Mucosa of rectum (tissue), 2 donors: ENCODE data around the gene BCL3.
"Not testable (repeated sequence)": the region's sequence is repeated elsewhere in the genome, so short reads cannot be mapped to it uniquely, and the experiment has no call there.

Experiments used
- H3K27ac ChIP-seq, 2 donors: one replicate each; pipeline ENCODE4 v1.7.0; 2013; ENCODE audit warnings: inconsistent platforms in 2 of 2, low read depth in 2 of 2, low read length in 2 of 2
- H3K27me3 ChIP-seq, 2 donors: one replicate each; pipeline ENCODE4 v1.7.0; 2013; ENCODE audit warnings: low read length in 2 of 2; ENCODE audit not compliant: control insufficient read depth in 2 of 2, insufficient read depth in 2 of 2
- H3K36me3 ChIP-seq, 2 donors: one replicate each; pipeline ENCODE4 v1.7.0; 2013; ENCODE audit warnings: low read length in 2 of 2; ENCODE audit not compliant: control insufficient read depth in 2 of 2, insufficient read depth in 2 of 2
- H3K4me1 ChIP-seq, 2 donors: one replicate each; pipeline ENCODE4 v1.7.0; 2013; ENCODE audit warnings: low read length in 2 of 2, mild to moderate bottlenecking in 1 of 2; ENCODE audit not compliant: control insufficient read depth in 2 of 2, insufficient read depth in 2 of 2
- H3K4me3 ChIP-seq, 2 donors: one replicate each; pipeline ENCODE4 v1.7.0; 2013; ENCODE audit warnings: low read length in 2 of 2
- H3K9ac ChIP-seq, 2 donors: one replicate each; pipeline ENCODE4 v1.7.0; 2013; ENCODE audit warnings: low read length in 2 of 2, low read depth in 1 of 2, mild to moderate bottlenecking in 1 of 2
- H3K9me3 ChIP-seq, 2 donors: one replicate each; pipeline ENCODE4 v1.7.0; 2013; ENCODE audit warnings: low read length in 2 of 2; ENCODE audit not compliant: control insufficient read depth in 2 of 2
- donor health status: healthy.
- donor health status: Normal muscosa, but diverticular disease.

BCL3 gene

DNA sequence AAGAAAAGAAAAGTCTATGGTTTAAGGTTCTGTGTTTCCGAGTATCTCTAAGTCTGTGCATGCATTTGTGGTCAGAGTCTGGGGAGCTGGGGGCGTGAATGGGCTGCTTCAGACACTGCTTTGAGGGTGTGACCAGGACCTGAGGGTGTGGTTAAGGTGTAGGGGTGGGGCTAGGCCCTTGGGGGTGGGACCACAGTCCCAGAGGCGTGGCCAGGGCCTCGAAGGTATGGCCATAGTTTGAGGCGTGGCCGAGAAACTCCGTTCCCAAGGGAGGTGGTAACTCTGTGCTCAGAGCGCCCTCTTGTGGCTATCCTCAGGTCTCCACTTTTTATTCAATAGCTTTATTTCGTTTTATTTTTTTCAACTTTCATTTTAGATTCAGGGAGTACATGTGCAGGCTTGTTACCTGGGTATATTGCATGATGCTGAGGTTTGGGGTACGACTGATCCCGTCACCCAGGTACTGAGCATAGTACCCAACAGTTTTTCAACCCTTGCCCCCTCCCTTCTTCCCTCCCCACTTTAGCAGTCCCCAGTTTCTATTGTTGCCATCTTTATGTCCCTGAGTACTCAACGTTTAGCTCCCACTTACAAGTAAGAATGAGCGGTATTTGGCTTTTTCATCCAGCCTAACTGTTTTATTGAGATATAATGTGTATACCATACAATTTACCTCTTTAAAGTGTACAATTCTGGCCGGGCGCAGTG, 22.2 kb downstream of the BCL3 start:
- Histone ChIP-seq H3K36me3 (no peaks in the 10 kb centered on the region), H3K9me3 (no peaks in the 10 kb centered on the region), H3K4me1 (peaks cover 13 to 18% of the 10 kb centered on the region in 2 donors), H3K9ac (peak overlapping the region in 1 of 2 donors; percentile 15), H3K4me3 (peak overlapping the region in 1 of 2 donors; percentile 48), H3K27me3 (no peaks in the 10 kb centered on the region), H3K27ac (peak overlapping the region; percentile 9 to 61)

GRCh38 chr19:44772144-44772543, 23.6 kb downstream of the BCL3 start:
- H3K4me3 ChIP-seq, H3K9me3 ChIP-seq, H3K27ac ChIP-seq, H3K36me3 ChIP-seq, H3K9ac ChIP-seq, H3K27me3 ChIP-seq: not testable (repeated sequence)
- H3K4me1 ChIP-seq = peaks cover 20 to 24% of the 10 kb centered on the region in 2 donors

GRCh38 chr19:44772959-44773358, 24.5 kb downstream of the BCL3 start:
- Histone ChIP-seq H3K27me3 (no peaks in the 10 kb centered on the region), H3K9me3 (no peaks in the 10 kb centered on the region), H3K36me3 (no peaks in the 10 kb centered on the region), H3K9ac (no peak overlapping the region), H3K27ac (no peak overlapping the region), H3K4me1 (peaks cover 20 to 24% of the 10 kb centered on the region in 2 donors), H3K4me3 (no peak overlapping the region)

GRCh38 chr19:44775676-44776240, 27.2 kb downstream of the BCL3 start:
- H3K36me3 ChIP-seq = peaks cover 0 to under 1% of the 10 kb centered on the region in 2 donors
- no peaks in the 10 kb centered on the region for H3K9me3 ChIP-seq
- peak overlapping the region in 1 of 2 donors; percentile 27 for H3K9ac ChIP-seq
- H3K4me3 ChIP-seq = peak overlapping the region in 1 of 2 donors; percentile 26
- no peaks in the 10 kb centered on the region for H3K27me3 ChIP-seq
- peak overlapping the region; percentile 90 to 98 for H3K27ac ChIP-seq
- peaks cover 16 to 33% of the 10 kb centered on the region in 2 donors for H3K4me1 ChIP-seq

- no peaks in the 10 kb centered on the region for H3K9me3 ChIP-seq
- H3K36me3 ChIP-seq = peaks cover 0 to 5% of the 10 kb centered on the region in 2 donors
- H3K4me3 ChIP-seq = peak overlapping the region; percentile 27 to 65
- peaks cover 19 to 37% of the 10 kb centered on the region in 2 donors for H3K4me1 ChIP-seq
- H3K27me3 ChIP-seq = no peaks in the 10 kb centered on the region
- peak overlapping the region; percentile 90 to 98 for H3K27ac ChIP-seq
- peak overlapping the region; percentile 43 to 94 for H3K9ac ChIP-seq
Observed at GRCh38 chr19:44776402-44777096, 28.0 kb downstream of the BCL3 start.

DNA sequence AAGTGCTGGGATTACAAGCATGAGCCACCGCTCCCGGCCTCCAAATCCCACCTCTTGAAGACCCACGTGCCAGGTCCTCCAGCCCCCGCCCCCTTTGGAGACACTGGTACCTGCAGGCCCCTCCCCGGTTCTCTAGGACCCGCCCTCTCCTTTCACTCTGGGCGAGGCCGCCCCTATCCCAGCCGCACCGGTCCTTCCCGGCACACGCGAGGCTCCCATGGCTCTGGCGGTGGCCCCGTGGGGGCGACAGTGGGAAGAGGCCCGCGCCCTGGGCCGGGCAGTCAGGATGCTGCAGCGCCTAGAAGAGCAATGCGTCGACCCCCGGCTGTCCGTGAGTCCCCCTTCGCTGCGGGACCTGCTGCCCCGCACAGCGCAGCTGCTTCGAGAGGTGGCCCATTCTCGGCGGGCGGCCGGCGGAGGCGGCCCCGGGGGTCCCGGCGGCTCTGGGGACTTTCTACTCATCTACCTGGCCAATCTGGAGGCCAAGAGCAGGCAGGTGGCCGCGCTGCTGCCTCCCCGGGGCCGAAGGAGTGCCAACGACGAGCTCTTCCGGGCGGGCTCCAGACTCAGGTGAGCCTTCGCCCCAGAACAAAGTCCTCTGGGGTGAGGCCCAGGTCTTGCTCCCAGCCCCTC, 29.3 kb downstream of the BCL3 start, which contains the start of gene CBLC:
Gene CBLC (plus strand): TSS at position 176 of the 633 bp plus-strand sequence. CDS start 42 bp downstream, at position 218.
- no peaks in the 10 kb centered on the region for H3K27me3 ChIP-seq
- H3K9ac ChIP-seq = peak within 1 kb of the TSS; percentile 75 to 94
- H3K36me3 ChIP-seq = peaks cover 2 to 5% of the 10 kb centered on the region in 2 donors
- peak within 1 kb of the TSS; percentile 95 to 98 for H3K27ac ChIP-seq
- H3K9me3 ChIP-seq = no peaks in the 10 kb centered on the region
- H3K4me3 ChIP-seq = peak within 1 kb of the TSS; percentile 65 to 77
- H3K4me1 ChIP-seq = peaks cover 19 to 37% of the 10 kb centered on the region in 2 donors

DNA sequence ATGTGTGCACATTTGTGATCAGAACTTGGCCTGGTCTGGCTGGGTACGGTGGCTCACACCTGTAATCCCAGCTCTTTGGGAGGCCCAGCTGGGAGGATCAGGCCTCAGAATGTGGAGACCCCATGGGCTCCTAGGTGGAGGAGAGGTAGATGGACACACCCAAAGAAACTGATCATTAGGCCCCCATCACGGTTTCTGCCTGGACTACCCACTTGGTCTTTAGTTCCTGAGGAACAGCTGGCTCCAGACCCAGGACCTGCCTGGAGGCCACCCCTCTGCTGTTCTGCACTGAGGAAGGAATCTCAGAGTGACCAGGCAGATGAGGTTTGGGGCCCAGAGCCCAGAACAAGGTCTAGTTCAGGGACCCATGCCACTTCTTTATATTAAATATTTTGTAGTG, 30.6 kb downstream of the BCL3 start:
- no peaks in the 10 kb centered on the region for H3K9me3 ChIP-seq
- peaks cover 3 to 12% of the 10 kb centered on the region in 2 donors for H3K36me3 ChIP-seq
- peaks cover 17 to 32% of the 10 kb centered on the region in 2 donors for H3K4me1 ChIP-seq
- peak overlapping the region; percentile 38 to 50 for H3K4me3 ChIP-seq
- peak overlapping the region in 1 of 2 donors; percentile 52 for H3K27ac ChIP-seq
- H3K27me3 ChIP-seq = no peaks in the 10 kb centered on the region
- H3K9ac ChIP-seq = peak overlapping the region in 1 of 2 donors; percentile 53

DNA sequence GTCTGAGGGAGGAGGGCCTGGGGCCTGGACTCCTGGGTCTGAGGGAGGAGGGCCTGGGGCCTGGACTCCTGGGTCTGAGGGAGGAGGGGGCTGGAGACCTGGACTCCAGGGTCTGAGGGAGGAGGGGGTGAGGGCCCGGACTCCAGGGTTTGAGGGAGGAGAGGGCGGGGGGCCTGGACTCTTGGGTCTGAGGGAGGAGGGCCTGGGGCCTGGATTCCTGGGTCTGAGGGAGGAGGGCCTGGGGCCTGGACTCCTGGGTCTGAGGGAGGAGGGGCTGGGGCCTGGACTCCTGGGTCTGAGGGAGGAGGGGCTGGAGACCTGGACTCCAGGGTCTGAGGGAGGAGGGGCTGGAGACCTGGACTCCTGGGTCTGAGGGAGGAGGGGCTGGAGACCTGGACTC, 33.2 kb downstream of the BCL3 start:
- H3K27me3 ChIP-seq, H3K27ac ChIP-seq: not testable (repeated sequence)

GRCh38 chr19:44782729-44783128, 34.2 kb downstream of the BCL3 start:
- Histone ChIP-seq H3K4me3 (no peak overlapping the region), H3K9ac (no peak overlapping the region), H3K27ac (no peak overlapping the region), H3K9me3 (no peaks in the 10 kb centered on the region), H3K36me3 (peaks cover 4 to 12% of the 10 kb centered on the region in 2 donors), H3K4me1 (peaks cover 3 to 12% of the 10 kb centered on the region in 2 donors), H3K27me3 (no peaks in the 10 kb centered on the region)

More for the DNA sequence above, 33.2 kb downstream of the BCL3 start:
- not testable (repeated sequence) for H3K4me3 ChIP-seq, H3K9me3 ChIP-seq, H3K9ac ChIP-seq
- Histone ChIP-seq H3K4me1 (peaks cover 5 to 14% of the 10 kb centered on the region in 2 donors), H3K36me3 (peaks cover 4 to 12% of the 10 kb centered on the region in 2 donors)
